ENCODE results near the gene AXDND1.

GRCh38 chr1:179541774-179542173 is 176.0 kb downstream of the AXDND1 start:
- TF ChIP-seq CTCF (IDR thresholded peaks at IDR 0.05), result no peak
- no peak for TF ChIP-seq POLR2AphosphoS5 (IDR thresholded peaks at IDR 0.05; ENCODE audit: insufficient read depth in 1 of 2, low read depth in 1 of 2)
- TF ChIP-seq POLR2A (IDR thresholded peaks at IDR 0.05), result no peak

All from vagina (tissue), 2 donors.